HT-29 (cell line): ENCODE data around the gene LILRB5. TPM values are rescaled to one million over a fixed set of nuclear protein-coding genes. Genes with fewer than 3 reads are reported as not detected.
"Not testable (repeated sequence)": the region's sequence is repeated elsewhere in the genome, so short reads cannot be mapped to it uniquely, and the experiment has no call there.

Source experiments
- DNase-seq: peaks from one replicate; pipeline ENCODE4 v3.0.0-alpha.2; 2015; ENCODE audit warnings: low spot score
- small RNA-seq: library from RNA; depleted of rRNA; stranded (forward); fragments of <200 nt; gene quantifications from one replicate; pipeline ENCODE3, GENCODE V24; 2014
- total RNA-seq: library from RNA; depleted of rRNA; stranded (reverse); fragments of >200 nt; shearing (Covaris generic); gene quantifications from 2 replicates; pipeline ENCODE4 v1.2.3, GENCODE V29; 2014; rRNA removed

LILRB5 gene
- total RNA-seq, 1 experiment from 2014 or later, result not detected

- no peak for DNase-seq
These were observed 40.2 kb downstream of the LILRB5 start for GRCh38 chr19:54216869-54217268.

- not testable (repeated sequence) for DNase-seq
These were observed 42.3 kb downstream of the LILRB5 start for GRCh38 chr19:54214734-54215133.

- DNase-seq, result not testable (repeated sequence)
These were observed 42.9 kb downstream of the LILRB5 start for GRCh38 chr19:54214217-54214616.

- no peak for DNase-seq
These were observed 45.8 kb downstream of the LILRB5 start for GRCh38 chr19:54211235-54211634.

- peak; percentile 100 for DNase-seq
These were observed 47.1 kb downstream of the LILRB5 start for GRCh38 chr19:54209811-54210494.

GRCh38 chr19:54209058-54209810 is 47.8 kb downstream of the LILRB5 start:
- DNase-seq, result peak; percentile 54

GRCh38 chr19:54208784-54209057 is 48.4 kb downstream of the LILRB5 start:
- DNase-seq, result no peak

GRCh38 chr19:54207983-54208783 is 48.9 kb downstream of the LILRB5 start:
- DNase-seq, result peak; percentile 72

- DNase-seq, result no peak
These were observed 49.4 kb downstream of the LILRB5 start for GRCh38 chr19:54207676-54207982.

- DNase-seq, result not testable (repeated sequence)
These were observed 49.9 kb downstream of the LILRB5 start for GRCh38 chr19:54207193-54207592.

- DNase-seq, result no peak
These were observed 50.3 kb downstream of the LILRB5 start for GRCh38 chr19:54206831-54207177.

- DNase-seq, result no peak
These were observed 50.8 kb downstream of the LILRB5 start for GRCh38 chr19:54206030-54206830.

GRCh38 chr19:54204767-54205468 is 52.2 kb downstream of the LILRB5 start:
- DNase-seq, result peak; percentile 5

- DNase-seq, result peak; percentile 52
These were observed 53.9 kb downstream of the LILRB5 start for GRCh38 chr19:54203151-54203611.

GRCh38 chr19:54201980-54202379 is 55.1 kb downstream of the LILRB5 start:
- DNase-seq, result peak; percentile 50

GRCh38 chr19:54201172-54201701 is 55.8 kb downstream of the LILRB5 start:
- no peak for DNase-seq

Small RNAs within 50 kb of the gene (small RNA-seq; reads per million reads assigned to genes)
- not detected for gene AC245884.12
- gene MIR4752, result not detected
- gene RNU6-1307P, result not detected

Other genes with a start within 250 kb of the LILRB5 start
- gene VSTM1, start 193.4 kb downstream of the LILRB5 start, total RNA-seq, result not detected in 2 replicates
- gene TARM1, start 175.9 kb downstream of the LILRB5 start, total RNA-seq, result not detected in 2 replicates
- gene OSCAR, start 156.5 kb downstream of the LILRB5 start, total RNA-seq, result 0.05 TPM in 1 of 2 replicates, not detected in the other
- 133 and 176 TPM in 2 replicates for gene NDUFA3, start 154.4 kb downstream of the LILRB5 start, total RNA-seq
- gene TFPT, start 141.6 kb downstream of the LILRB5 start, total RNA-seq, result 10.7 and 20.0 TPM in 2 replicates
- gene PRPF31, start 141.5 kb downstream of the LILRB5 start, total RNA-seq, result 157 and 165 TPM in 2 replicates
- 38.9 and 40.0 TPM in 2 replicates for gene CNOT3, start 119.5 kb downstream of the LILRB5 start, total RNA-seq
- gene LENG1, start 97.6 kb downstream of the LILRB5 start, total RNA-seq, result 12.9 and 14.9 TPM in 2 replicates
- gene TMC4, start 84.1 kb downstream of the LILRB5 start, total RNA-seq, result 22.5 and 45.3 TPM in 2 replicates
- gene MBOAT7, start 67.7 kb downstream of the LILRB5 start, total RNA-seq, result 266 and 285 TPM in 2 replicates
- 234 and 255 TPM in 2 replicates for gene TSEN34, start 66.0 kb downstream of the LILRB5 start, total RNA-seq
- 4,595 and 4,707 TPM in 2 replicates for gene RPS9, start 56.4 kb downstream of the LILRB5 start, total RNA-seq
- not detected in 2 replicates for gene LILRB3, start 34.3 kb downstream of the LILRB5 start, total RNA-seq
- gene LILRA6, start 14.5 kb downstream of the LILRB5 start, total RNA-seq, result not detected in 2 replicates
- gene LILRB2, start 23.8 kb upstream of the LILRB5 start, total RNA-seq, result not detected in 2 replicates
- gene LILRA5, start 55.9 kb upstream of the LILRB5 start, total RNA-seq, result not detected in 2 replicates
- not detected in 2 replicates for gene LILRA4, start 81.9 kb upstream of the LILRB5 start, total RNA-seq
- not detected in 2 replicates for gene LAIR1, start 107.7 kb upstream of the LILRB5 start, total RNA-seq
- gene TTYH1, start 158.2 kb upstream of the LILRB5 start, total RNA-seq, result not detected in 2 replicates
- 153 TPM in 2 replicates for gene LENG8, start 191.9 kb upstream of the LILRB5 start, total RNA-seq
- gene LENG9, start 206.5 kb upstream of the LILRB5 start, total RNA-seq, result 40.2 and 46.4 TPM in 2 replicates
- 59.0 and 72.4 TPM in 2 replicates for gene CDC42EP5, start 216.0 kb upstream of the LILRB5 start, total RNA-seq
- not detected in 2 replicates for gene LAIR2, start 245.6 kb upstream of the LILRB5 start, total RNA-seq